Mesenchymal stem cell (in vitro differentiated cells and primary cell): ENCODE results near the gene ZNF407.

ENCODE experiments used
- DNase-seq: peaks from one replicate; pipeline ENCODE4 v3.0.0-alpha.2; 2013
- H2AFZ ChIP-seq: one replicate; pipeline ENCODE4 v1.6.1; 2013; ENCODE audit warnings: low read depth, mild to moderate bottlenecking, control low read depth, inconsistent platforms, low read length, moderate library complexity
- H2AK5ac ChIP-seq: 2 replicates; pipeline ENCODE4 v1.6.1; 2013; ENCODE audit warnings: low read length, moderate library complexity, mild to moderate bottlenecking, inconsistent platforms; ENCODE audit not compliant: severe bottlenecking
- H2BK120ac ChIP-seq: one replicate; pipeline ENCODE4 v1.6.1; 2013; ENCODE audit warnings: low read depth, mild to moderate bottlenecking, inconsistent platforms, low read length, moderate library complexity
- H2BK12ac ChIP-seq, 2 experiments: one replicate each; pipeline ENCODE4 v1.6.1; 2013; ENCODE audit warnings: inconsistent platforms in 2 of 2, low read length in 2 of 2, mild to moderate bottlenecking in 2 of 2, moderate library complexity in 2 of 2, control low read depth in 1 of 2
- H2BK15ac ChIP-seq: one replicate; pipeline ENCODE4 v1.6.1; 2013; ENCODE audit warnings: mild to moderate bottlenecking, low read depth, inconsistent platforms; ENCODE audit not compliant: poor library complexity, severe bottlenecking
- H2BK5ac ChIP-seq: 2 replicates; pipeline ENCODE4 v1.6.1; 2013; ENCODE audit warnings: low read depth, mild to moderate bottlenecking, low read length, control low read depth, inconsistent platforms; ENCODE audit not compliant: poor library complexity, severe bottlenecking
- H3K14ac ChIP-seq, 2 experiments: one replicate each; pipeline ENCODE4 v1.6.1; 2013; ENCODE audit warnings: inconsistent platforms in 2 of 2, low read length in 2 of 2, control low read depth in 1 of 2, mild to moderate bottlenecking in 1 of 2, moderate library complexity in 1 of 2
- H3K18ac ChIP-seq, 2 experiments: one replicate each; pipeline ENCODE4 v1.6.1; 2013; ENCODE audit warnings: inconsistent platforms in 2 of 2, low read length in 2 of 2, control low read depth in 1 of 2, low read depth in 1 of 2, mild to moderate bottlenecking in 1 of 2
- H3K23ac ChIP-seq, 2 experiments: one replicate each; pipeline ENCODE4 v1.6.1; 2013; ENCODE audit warnings: inconsistent platforms in 2 of 2, low read length in 2 of 2, mild to moderate bottlenecking in 2 of 2, moderate library complexity in 2 of 2, control low read depth in 1 of 2
- H3K27ac ChIP-seq: 2 replicates; pipeline ENCODE4 v1.5.1; 2013; ENCODE audit warnings: mild to moderate bottlenecking, moderate library complexity, low read length, control low read depth, inconsistent platforms; ENCODE audit not compliant: poor library complexity, severe bottlenecking
- H3K27me3 ChIP-seq, 2 experiments: 2 replicates each; pipeline versions ENCODE4 v1.6.1 to v1.7.0; 2013; ENCODE audit warnings: low read length in 2 of 2, mild to moderate bottlenecking in 2 of 2, moderate library complexity in 2 of 2, control low read depth in 1 of 2, inconsistent platforms in 1 of 2; ENCODE audit not compliant: control insufficient read depth in 1 of 2, insufficient read depth in 1 of 2
- H3K36me3 ChIP-seq, 2 experiments: 2 replicates each; pipeline versions ENCODE4 v1.6.1 to v1.7.0; 2013; ENCODE audit warnings: low read length in 2 of 2, control low read depth in 1 of 2, inconsistent platforms in 1 of 2, low read depth in 1 of 2, mild to moderate bottlenecking in 1 of 2; ENCODE audit not compliant: insufficient read depth in 2 of 2, control insufficient read depth in 1 of 2
- H3K4ac ChIP-seq, 2 experiments: one replicate each; pipeline ENCODE4 v1.6.1; 2013; ENCODE audit warnings: inconsistent platforms in 2 of 2, low read length in 2 of 2, mild to moderate bottlenecking in 2 of 2, moderate library complexity in 2 of 2, control low read depth in 1 of 2, low read depth in 1 of 2
- H3K4me1 ChIP-seq: 2 replicates; pipeline ENCODE4 v1.6.1; 2013; ENCODE audit warnings: low read depth, low read length, control low read depth; ENCODE audit not compliant: control insufficient read depth, insufficient read depth
- H3K4me2 ChIP-seq: 2 replicates; pipeline ENCODE4 v1.6.1; 2013; ENCODE audit warnings: low read length, mild to moderate bottlenecking, inconsistent platforms; ENCODE audit not compliant: poor library complexity, severe bottlenecking
- H3K4me3 ChIP-seq, 2 experiments: 2 replicates each; pipeline versions ENCODE4 v1.5.1 to v1.7.0; 2013; ENCODE audit warnings: low read length in 2 of 2, mild to moderate bottlenecking in 2 of 2, control low read depth in 1 of 2, low read depth in 1 of 2; ENCODE audit not compliant: insufficient read depth in 1 of 2
- H3K79me1 ChIP-seq: replicated peaks from 2 replicates; pipeline ENCODE4 v1.6.1; 2013; ENCODE audit warnings: mild to moderate bottlenecking, control low read depth, low read length, inconsistent platforms; ENCODE audit not compliant: poor library complexity, severe bottlenecking
- H3K9ac ChIP-seq: 2 replicates; pipeline ENCODE4 v1.7.0; 2013; ENCODE audit warnings: mild to moderate bottlenecking, low read length, moderate library complexity
- H3K9me3 ChIP-seq: 2 replicates; pipeline ENCODE4 v1.7.0; 2013; ENCODE audit warnings: mild to moderate bottlenecking, low read length; ENCODE audit not compliant: control insufficient read depth
- H4K8ac ChIP-seq: one replicate; pipeline ENCODE4 v1.6.1; 2013; ENCODE audit warnings: inconsistent platforms, mild to moderate bottlenecking, low read length, moderate library complexity
- H4K91ac ChIP-seq: one replicate; pipeline ENCODE4 v1.6.1; 2013; ENCODE audit warnings: mild to moderate bottlenecking, low read length, inconsistent platforms
- WGBS: methylation state at CpG from one replicate; pipeline ENCODE4 v1.1.7; 2013; ENCODE audit warnings: mixed read lengths; 5-methylcytosine and 5-hydroxymethylcytosine counted together

The ZNF407 gene

DNA sequence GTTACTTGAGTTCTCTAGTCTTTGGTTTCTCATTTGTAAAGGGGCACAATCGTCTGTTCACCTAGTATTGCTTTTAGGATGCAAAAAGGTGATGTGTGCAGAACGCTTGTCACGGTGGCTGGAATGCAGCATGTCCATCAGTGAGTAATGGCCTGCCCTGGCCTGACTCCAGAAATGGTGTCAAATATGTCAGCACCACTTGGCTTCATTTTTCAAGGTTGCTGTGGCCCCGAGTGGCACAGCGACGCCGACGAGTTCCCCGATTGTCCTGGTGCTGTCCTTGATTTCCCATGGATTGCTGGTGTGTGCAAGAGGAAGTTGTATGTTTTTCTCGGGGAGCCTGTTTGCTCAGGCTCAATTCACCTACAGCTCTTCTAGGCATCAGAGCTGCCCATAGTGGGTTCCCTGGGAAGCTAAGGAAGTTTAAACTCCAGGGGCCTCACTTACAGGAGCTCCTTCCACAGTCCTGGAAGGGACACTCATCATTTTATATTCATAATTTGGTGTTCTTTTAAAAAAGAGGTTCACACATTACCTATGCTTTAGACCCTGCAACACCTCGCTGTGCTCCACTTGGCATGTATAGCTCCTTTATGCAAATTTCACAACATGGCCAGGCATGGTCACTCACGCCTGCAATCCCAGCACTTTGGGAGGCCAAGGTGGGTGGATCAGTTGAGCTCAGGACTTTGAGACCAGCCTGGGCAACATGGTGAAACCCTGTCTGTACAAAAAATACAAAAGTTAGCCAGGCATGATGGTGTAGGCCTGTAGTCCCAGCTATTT lies 25.6 kb upstream of the ZNF407 start:
- Histone ChIP-seq H2BK12ac (no peak overlapping the region), H3K23ac (no peak overlapping the region), H3K4me1 (no peaks in the 10 kb centered on the region), H3K9me3 (peaks cover 4% of the 10 kb centered on the region), H3K36me3 (no peaks in the 10 kb centered on the region), H2AFZ (no peak overlapping the region), H3K27ac (no peak overlapping the region), H3K4me3 (no peak overlapping the region), H3K79me1 (no peaks in the 10 kb centered on the region), H2BK120ac (no peak overlapping the region), H3K4me2 (no peak overlapping the region), H2AK5ac (no peak overlapping the region), H3K9ac (no peak overlapping the region), H4K91ac (no peak overlapping the region), H4K8ac (no peak overlapping the region), H3K27me3 (peaks cover 0 to 63% of the 10 kb centered on the region in 2 experiments), H2BK15ac (no peak overlapping the region), H3K14ac (no peak overlapping the region), H2BK5ac (no peak overlapping the region), H3K18ac (no peak overlapping the region), H3K4ac (no peak overlapping the region)
- DNase-seq: no peak
- 90% methylated on average over 12 of the region's 12 CpGs for WGBS

DNA sequence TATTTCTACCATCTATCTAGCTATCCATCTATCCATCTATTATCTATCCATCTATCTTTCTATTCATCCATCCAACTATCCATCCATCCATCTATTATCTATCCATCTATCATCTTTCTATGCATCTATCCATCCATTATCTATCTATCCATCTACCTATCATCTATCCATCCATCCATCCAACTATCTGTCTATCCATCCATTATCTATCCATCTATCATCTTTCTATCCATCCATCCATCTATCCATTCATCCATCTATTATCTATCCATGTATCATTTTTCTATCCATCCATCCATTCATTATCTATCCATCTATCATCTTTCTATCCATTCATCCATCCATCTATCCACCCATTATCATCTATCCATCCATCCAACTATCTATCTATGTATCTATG lies 24.6 kb upstream of the ZNF407 start:
- H2BK12ac ChIP-seq: no peak overlapping the region
- H3K36me3 ChIP-seq: no peaks in the 10 kb centered on the region
- H3K23ac ChIP-seq: no peak overlapping the region
- H3K27me3 ChIP-seq: peaks cover 3 to 69% of the 10 kb centered on the region in 2 experiments
- H3K18ac ChIP-seq: no peak overlapping the region
- H2BK120ac ChIP-seq: no peak overlapping the region
- H2BK15ac ChIP-seq: no peak overlapping the region
- H3K14ac ChIP-seq: no peak overlapping the region
- H3K9ac ChIP-seq: no peak overlapping the region
- H3K4me3 ChIP-seq: no peak overlapping the region
- H4K8ac ChIP-seq: no peak overlapping the region
- no peak for DNase-seq
- H2BK5ac ChIP-seq: no peak overlapping the region
- H4K91ac ChIP-seq: no peak overlapping the region
- no peak overlapping the region for H2AK5ac ChIP-seq
- no peak overlapping the region for H2AFZ ChIP-seq
- no peaks in the 10 kb centered on the region for H3K79me1 ChIP-seq
- no peak overlapping the region for H3K27ac ChIP-seq
- no peak overlapping the region for H3K4ac ChIP-seq
- H3K9me3 ChIP-seq: peaks cover 4% of the 10 kb centered on the region
- H3K4me1 ChIP-seq: no peaks in the 10 kb centered on the region
- H3K4me2 ChIP-seq: no peak overlapping the region

DNA sequence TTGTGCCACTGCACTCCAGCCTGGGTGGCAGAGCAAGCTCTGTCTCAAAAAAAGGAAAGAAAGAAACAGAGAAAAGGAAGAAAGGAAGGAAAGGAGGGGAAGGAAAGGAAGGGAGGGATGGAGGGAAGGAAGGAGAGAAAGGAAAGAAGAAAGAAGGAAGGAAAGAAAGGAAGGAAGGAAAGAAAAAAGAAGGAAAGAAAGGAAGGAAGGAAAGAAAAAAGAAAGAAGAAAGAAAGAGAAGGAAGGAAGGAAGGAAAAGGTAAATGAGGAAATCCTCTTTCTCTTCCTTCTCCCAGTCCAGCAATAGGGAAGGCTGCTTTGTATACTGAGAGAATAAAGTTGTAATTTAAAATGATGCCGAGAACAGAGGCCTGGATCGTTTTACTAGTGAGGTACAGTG lies 22.8 kb upstream of the ZNF407 start:
- Histone ChIP-seq H3K9ac (no peak overlapping the region), H3K14ac (no peak overlapping the region), H3K79me1 (no peaks in the 10 kb centered on the region), H2BK5ac (no peak overlapping the region), H3K36me3 (no peaks in the 10 kb centered on the region), H4K91ac (no peak overlapping the region), H3K27me3 (peaks cover 13 to 65% of the 10 kb centered on the region in 2 experiments), H3K4ac (no peak overlapping the region), H2BK12ac (no peak overlapping the region), H3K4me1 (no peaks in the 10 kb centered on the region), H2BK15ac (no peak overlapping the region), H3K18ac (no peak overlapping the region), H3K23ac (no peak overlapping the region), H3K27ac (no peak overlapping the region), H2AFZ (no peak overlapping the region), H2AK5ac (no peak overlapping the region), H4K8ac (no peak overlapping the region), H3K4me2 (no peak overlapping the region), H2BK120ac (no peak overlapping the region), H3K9me3 (no peaks in the 10 kb centered on the region), H3K4me3 (no peak overlapping the region)
- 93% methylated on average over 2 of the region's 2 CpGs for WGBS
- DNase-seq: no peak

DNA sequence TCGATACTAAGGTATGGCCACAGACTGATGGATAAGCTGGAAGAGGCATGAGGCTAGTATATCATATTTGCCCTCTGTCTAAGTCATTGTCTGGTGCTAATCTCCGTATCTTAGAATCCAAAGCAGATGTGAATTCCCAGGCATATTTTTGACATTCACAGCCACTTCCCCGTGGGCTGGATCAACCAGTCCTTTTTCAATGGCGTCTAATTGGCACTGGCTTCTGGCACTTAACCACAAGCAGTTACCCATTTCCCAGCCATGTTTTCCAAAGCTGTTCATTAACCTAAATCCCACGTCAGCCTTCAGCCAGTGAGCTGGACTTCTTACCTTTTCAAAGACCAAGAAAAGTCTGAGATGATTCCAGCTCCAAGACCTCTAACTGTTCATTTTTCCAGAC lies 20.7 kb upstream of the ZNF407 start:
- Histone ChIP-seq H3K4me1 (no peaks in the 10 kb centered on the region), H2BK120ac (no peak overlapping the region), H3K36me3 (no peaks in the 10 kb centered on the region), H3K4me3 (no peak overlapping the region), H4K91ac (no peak overlapping the region), H3K23ac (no peak overlapping the region), H3K79me1 (no peaks in the 10 kb centered on the region), H3K14ac (no peak overlapping the region), H2AK5ac (no peak overlapping the region), H4K8ac (no peak overlapping the region), H3K9ac (no peak overlapping the region), H2BK5ac (no peak overlapping the region), H3K18ac (no peak overlapping the region), H3K27ac (no peak overlapping the region), H3K4ac (no peak overlapping the region), H3K27me3 (peaks cover 18 to 63% of the 10 kb centered on the region in 2 experiments), H3K4me2 (no peak overlapping the region), H2BK12ac (no peak overlapping the region), H2BK15ac (no peak overlapping the region), H2AFZ (no peak overlapping the region), H3K9me3 (no peaks in the 10 kb centered on the region)
- 63% methylated on average over 5 of the region's 5 CpGs for WGBS
- DNase-seq: no peak
